Measurements from ENCODE around the gene INHBB. TPM values are rescaled to one million over a fixed set of nuclear protein-coding genes. Genes with fewer than 3 reads are reported as not detected.
A peak's percentile ranks its signal among the peaks of the same experiment; 100 is the strongest.

The INHBB gene
- total and polyA plus RNA-seq, 8 donors, result 0.37 to 7.2 (median 0.89) TPM; not detected in 1

GRCh38 chr2:120317180-120317533 is 28.8 kb upstream of the INHBB start:
- Histone ChIP-seq H3K4me3 (no peak overlapping the region), H3K27ac (no peak overlapping the region), H3K9me3 (no peaks in the 10 kb centered on the region), H3K27me3 (no peaks in the 10 kb centered on the region), H3K36me3 (no peaks in the 10 kb centered on the region), H3K4me1 (peaks cover 14 to 34% (median 22%) of the 10 kb centered on the region in 4 donors)
- TF ChIP-seq CTCF (IDR thresholded peaks at IDR 0.05) (no peak), EP300 (IDR thresholded peaks at IDR 0.05) (no peak), POLR2AphosphoS5 (IDR thresholded peaks at IDR 0.05) (no peak), POLR2A (IDR thresholded peaks at IDR 0.05) (no peak)
- intact Hi-C loops (cut with DNase I; ENCODE audit: low total_unique reads), result loop anchor here (10.0 kb wide), 1 partner anchor 82 kb away; no protein-coding TSS in a partner anchor
- DNase-seq, result no peak

- TF ChIP-seq POLR2AphosphoS5 (IDR thresholded peaks at IDR 0.05), result no peak
- TF ChIP-seq CTCF (IDR thresholded peaks at IDR 0.05), result no peak
- no peak for TF ChIP-seq POLR2A (IDR thresholded peaks at IDR 0.05)
- Histone ChIP-seq H3K27me3 (no peaks in the 10 kb centered on the region), H3K36me3 (no peaks in the 10 kb centered on the region), H3K4me1 (peaks cover 7 to 26% (median 16%) of the 10 kb centered on the region in 4 donors), H3K9me3 (no peaks in the 10 kb centered on the region), H3K27ac (no peak overlapping the region), H3K4me3 (no peak overlapping the region)
- 85 to 96% (median 88%) methylated on average over 8 of the region's 8 CpGs for WGBS, 5 donors
- intact Hi-C loops (cut with DNase I; ENCODE audit: low total_unique reads), result loop anchor here (10.0 kb wide), 1 partner anchor 83 kb away; no protein-coding TSS in a partner anchor
- no peak for DNase-seq
Measured at GRCh38 chr2:120317916-120318315, 28.0 kb upstream of the INHBB start.

GRCh38 chr2:120318626-120319025 is 27.3 kb upstream of the INHBB start:
- 37 to 52% (median 48%) methylated on average over 6 to 8 of the region's 8 CpGs for WGBS, 5 donors
- H3K4me1 ChIP-seq, result peaks cover 5 to 19% (median 12%) of the 10 kb centered on the region in 4 donors
- H3K27me3 ChIP-seq, result no peaks in the 10 kb centered on the region
- intact Hi-C loops (cut with DNase I; ENCODE audit: low total_unique reads), result loop anchor here (10.0 kb wide), 1 partner anchor 84 kb away; no protein-coding TSS in a partner anchor
- no peak overlapping the region for H3K4me3 ChIP-seq
- DNase-seq, result peak in 1 of 2 donors; percentile 81
- TF ChIP-seq POLR2A (IDR thresholded peaks at IDR 0.05) (no peak), CTCF (IDR thresholded peaks at IDR 0.05) (no peak), EP300 (IDR thresholded peaks at IDR 0.05) (no peak), POLR2AphosphoS5 (IDR thresholded peaks at IDR 0.05) (no peak)
- H3K27ac ChIP-seq, result no peak overlapping the region
- H3K36me3 ChIP-seq, result no peaks in the 10 kb centered on the region
- no peaks in the 10 kb centered on the region for H3K9me3 ChIP-seq

- H3K4me3 ChIP-seq, result no peak overlapping the region
- no peaks in the 10 kb centered on the region for H3K9me3 ChIP-seq
- TF ChIP-seq POLR2AphosphoS5 (IDR thresholded peaks at IDR 0.05), result no peak
- no peak for TF ChIP-seq POLR2A (IDR thresholded peaks at IDR 0.05)
- TF ChIP-seq EP300 (IDR thresholded peaks at IDR 0.05), result no peak
- no peak for TF ChIP-seq CTCF (IDR thresholded peaks at IDR 0.05)
- H3K27me3 ChIP-seq, result no peaks in the 10 kb centered on the region
- WGBS, 5 donors, result 45 to 70% (median 60%) methylated on average over 4 to 10 of the region's 10 CpGs
- no peak for DNase-seq
- H3K27ac ChIP-seq, result no peak overlapping the region
- H3K36me3 ChIP-seq, result no peaks in the 10 kb centered on the region
- peaks cover 0 to 14% (median 8%) of the 10 kb centered on the region in 4 donors for H3K4me1 ChIP-seq
- intact Hi-C loops (cut with DNase I; ENCODE audit: low total_unique reads), result loop anchor here (10.0 kb wide), 1 partner anchor 84 kb away; no protein-coding TSS in a partner anchor
Measured at GRCh38 chr2:120319123-120319522, 26.8 kb upstream of the INHBB start.

Measured in stomach (tissue), 9 donors.